ENCODE measurements around the gene PDGFB. TPM values are rescaled to one million over a fixed set of nuclear protein-coding genes. Genes with fewer than 3 reads are reported as not detected.

Gene PDGFB
- total and polyA plus RNA-seq, 2 of the 4 experiments (the other 2 are of a cell fraction): 0.07 TPM; not detected in 1

DNA sequence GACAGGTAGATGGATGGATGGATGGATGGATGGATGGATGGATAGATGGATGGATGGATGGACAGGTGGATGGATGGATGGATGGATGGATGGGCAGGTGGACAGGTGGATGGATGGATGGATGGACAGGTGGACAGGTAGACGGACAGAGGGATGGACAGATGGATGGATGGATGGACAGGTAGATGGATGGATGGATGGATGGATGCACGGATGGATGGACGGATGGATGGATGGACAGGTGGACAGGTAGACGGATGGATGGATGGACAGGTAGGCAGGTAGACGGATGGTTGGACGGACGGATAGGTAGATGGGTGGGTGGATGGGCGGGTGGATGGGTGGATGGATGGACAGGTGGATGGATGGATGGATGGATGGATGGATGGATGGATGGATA lies 24.3 kb downstream of the PDGFB start:
- intact Hi-C loops (cut with micrococcal nuclease): no loop called here
- H2BK15ac ChIP-seq (ENCODE audit: low read depth, low read length): no peak overlapping the region

More for the DNA sequence above, 24.3 kb downstream of the PDGFB start:
- in situ Hi-C loops (cut with MboI; ENCODE audit: low sequenced_read_pairs): no loop called here
- Histone ChIP-seq H2AK9ac (replicated peaks; ENCODE audit: low read depth, low read length, poor library complexity) (no peak overlapping the region), H3K14ac (replicated peaks; ENCODE audit: low read depth, low read length) (no peak overlapping the region), H2AFZ (replicated peaks; ENCODE audit: low read length, poor library complexity) (no peak overlapping the region), H4K8ac (ENCODE audit: low read depth in 2 of 2, low read length in 2 of 2) (no peak overlapping the region), H3K23ac (ENCODE audit: low read depth, low read length) (no peak overlapping the region), H3K18ac (ENCODE audit: low read depth, low read length) (no peak overlapping the region), H2BK5ac (ENCODE audit: low read depth, low read length, poor library complexity, severe bottlenecking) (peak overlapping the region; percentile 30), H3K79me1 (ENCODE audit: low read depth in 1 of 2, low read length in 2 of 2) (no peaks in the 10 kb centered on the region), H3K36me3 (ENCODE audit: control insufficient read depth, insufficient read depth, low read length) (no peaks in the 10 kb centered on the region), H2BK120ac (ENCODE audit: low read depth, low read length) (no peak overlapping the region), H3K4me1 (ENCODE audit: control insufficient read depth, insufficient read depth, low read length) (peaks cover 5% of the 10 kb centered on the region), H3K27ac (ENCODE audit: insufficient read depth, low read length) (no peak overlapping the region), H4K20me1 (ENCODE audit: insufficient read depth, low read length) (no peaks in the 10 kb centered on the region), H3K4me3 (ENCODE audit: insufficient read depth, low read depth, low read length) (no peak overlapping the region), H3K9me3 (ENCODE audit: control insufficient read depth, insufficient read depth, low read length) (no peaks in the 10 kb centered on the region), H2AK5ac (ENCODE audit: low read depth, low read length) (no peak overlapping the region; the same call in 1 of the 2 replicates), H3K4me2 (ENCODE audit: low read depth, low read length) (no peak overlapping the region), H3K27me3 (ENCODE audit: control insufficient read depth, insufficient read depth, low read length) (peaks cover 1% of the 10 kb centered on the region; the same call in 1 of the 2 replicates), H2BK20ac (ENCODE audit: low read depth, low read length) (no peak overlapping the region), H4K91ac (ENCODE audit: insufficient read depth, low read depth, low read length) (no peak overlapping the region), H3K9me1 (ENCODE audit: insufficient read depth, low read length) (0 out of 2 replicates have a peak, but pooled peaks cover 2% of the 10 kb centered on the region), H3K4ac (ENCODE audit: low read depth, low read length) (no peak overlapping the region), H4K5ac (ENCODE audit: low read depth, low read length) (no peak overlapping the region), H3K9ac (ENCODE audit: low read depth, low read length) (no peak overlapping the region), H3K56ac (ENCODE audit: extremely low read depth, insufficient read depth, low read length) (no peak overlapping the region)
- POLR2A ChIA-PET (ENCODE audit: unreplicated experiment): no interaction called here
- WGBS, 2 experiments (ENCODE audit: extremely low coverage in 2 of 2, insufficient read length in 1 of 2): 72% methylated on average over 8 of the region's 8 CpGs; no CpG with 5 or more reads in 1 of the 2 experiments
- BruUV-seq (replicated peaks): no TSS peak
- DNase-seq (no peak), ATAC-seq (ENCODE audit: low read depth) (no peak)
- TF ChIP-seq BHLHE40 (IDR thresholded peaks at IDR 0.05; ENCODE audit: low read depth, low read length): no peak
- TF ChIP-seq SMC3 (IDR thresholded peaks at IDR 0.05; ENCODE audit: low read depth, low read length): no peak
- no peak for TF ChIP-seq FOS (IDR thresholded peaks at IDR 0.05; ENCODE audit: low read depth, low read length)
- TF ChIP-seq MAFK (IDR thresholded peaks at IDR 0.05; ENCODE audit: low read depth, low read length): no peak
- CTCF ChIA-PET: no interaction called here
- dilution Hi-C loops (cut with HindIII; ENCODE audit: low sequenced_read_pairs, unreplicated experiment): no loop called here

Measured in IMR-90 (cell line).